IPS-18a (cell line): ENCODE measurements around the gene RANBP17.
A peak's percentile ranks its signal among the peaks of the same experiment; 100 is the strongest.

Experiments
- H3K27ac ChIP-seq: one replicate; pipeline ENCODE4 v1.5.1; 2013; ENCODE audit warnings: low read length
- H3K27me3 ChIP-seq: one replicate; pipeline ENCODE4 v1.6.1; 2013; ENCODE audit warnings: mild to moderate bottlenecking, low read length; ENCODE audit not compliant: control insufficient read depth, insufficient read depth
- H3K36me3 ChIP-seq: one replicate; pipeline ENCODE4 v1.6.1; 2013; ENCODE audit warnings: low read depth, low read length; ENCODE audit not compliant: control insufficient read depth
- H3K4me1 ChIP-seq: one replicate; pipeline ENCODE4 v1.6.1; 2013; ENCODE audit warnings: low read depth, low read length; ENCODE audit not compliant: control insufficient read depth
- H3K4me3 ChIP-seq: one replicate; pipeline ENCODE4 v1.5.1; 2013; ENCODE audit warnings: low read length
- H3K9ac ChIP-seq: one replicate; pipeline ENCODE4 v1.6.1; 2013; ENCODE audit warnings: mild to moderate bottlenecking, low read length, moderate library complexity
- H3K9me3 ChIP-seq: one replicate; pipeline ENCODE4 v1.6.1; 2013; ENCODE audit warnings: low read depth, low read length; ENCODE audit not compliant: control insufficient read depth

The RANBP17 gene

DNA sequence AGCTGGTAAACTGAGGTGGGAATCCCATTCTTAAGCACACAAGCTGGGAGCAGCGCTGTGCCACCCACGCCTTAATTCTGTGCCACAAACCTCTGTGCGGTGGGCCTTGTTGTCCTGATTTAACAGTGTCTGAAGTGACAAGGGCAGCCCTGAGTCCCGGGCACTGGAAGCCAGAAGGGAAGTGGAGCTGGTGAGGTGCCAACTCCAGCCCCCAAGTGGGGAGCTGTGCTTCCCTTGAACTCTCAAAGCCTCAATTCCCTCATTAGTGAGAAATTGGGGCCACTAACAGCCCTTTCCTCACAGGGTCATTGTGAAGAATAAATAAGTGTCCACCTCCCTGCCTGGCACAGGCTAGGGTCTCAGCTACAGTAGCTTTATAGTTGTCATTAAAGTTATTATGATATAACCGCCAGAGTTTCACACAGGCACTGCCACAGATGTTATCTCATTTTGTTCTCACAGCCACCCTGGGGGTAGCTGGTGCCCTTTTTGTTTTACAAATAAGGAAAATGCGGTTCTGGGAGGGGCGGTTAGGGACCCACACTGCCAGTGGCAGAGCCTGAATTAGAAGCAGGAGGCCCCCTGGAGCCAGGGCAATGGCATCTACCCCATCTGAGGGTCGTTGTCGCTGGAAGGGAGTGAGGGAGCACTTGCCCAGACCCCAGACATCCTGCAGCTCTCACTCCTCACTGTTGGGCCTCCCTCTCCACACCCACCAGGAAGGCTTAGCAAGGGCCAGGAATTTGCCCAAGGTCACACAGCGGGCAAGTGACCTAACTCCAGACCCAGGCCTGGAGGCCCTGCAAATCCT is 445.2 kb downstream of the RANBP17 start:
- Histone ChIP-seq H3K4me3 (no peak overlapping the region), H3K9me3 (no peaks in the 10 kb centered on the region), H3K9ac (no peak overlapping the region), H3K4me1 (peaks cover 9% of the 10 kb centered on the region), H3K36me3 (no peaks in the 10 kb centered on the region), H3K27ac (no peak overlapping the region), H3K27me3 (peaks cover 100% of the 10 kb centered on the region)

DNA sequence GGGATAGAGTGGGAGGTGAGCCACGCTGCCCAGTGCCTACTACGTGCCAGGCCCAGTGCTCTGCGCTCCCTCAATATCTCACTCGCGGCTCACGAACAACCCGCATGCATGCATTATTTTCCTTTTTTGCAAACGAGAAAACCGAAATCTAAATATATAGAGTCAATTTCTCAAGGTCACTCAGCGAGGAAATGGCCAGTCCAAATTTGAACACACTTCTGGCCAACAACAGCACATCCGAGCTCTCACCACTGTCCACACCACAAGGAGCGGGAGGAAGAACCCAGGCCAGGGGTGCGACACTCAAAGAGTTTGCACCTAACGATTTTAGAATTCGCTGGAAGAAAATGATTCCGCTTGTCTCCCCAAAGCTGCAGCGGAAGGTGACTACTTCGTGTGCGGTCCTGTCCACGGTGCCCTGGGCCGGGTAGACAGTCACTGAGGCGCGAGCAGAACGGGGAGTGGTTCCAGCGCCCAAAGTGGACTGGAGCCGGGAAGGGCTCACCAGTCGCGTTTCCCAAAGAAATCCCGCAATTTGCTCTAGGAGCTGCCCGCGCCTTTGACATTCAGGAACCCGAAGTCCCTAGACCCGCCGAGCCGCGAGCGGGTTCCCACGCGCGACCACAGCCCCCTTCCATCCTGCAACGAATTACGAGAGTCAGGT is 446.1 kb downstream of the RANBP17 start:
- Histone ChIP-seq H3K27ac (no peak overlapping the region), H3K9ac (no peak overlapping the region), H3K4me1 (peaks cover 9% of the 10 kb centered on the region), H3K9me3 (no peaks in the 10 kb centered on the region), H3K4me3 (no peak overlapping the region), H3K36me3 (no peaks in the 10 kb centered on the region), H3K27me3 (peaks cover 100% of the 10 kb centered on the region)

DNA sequence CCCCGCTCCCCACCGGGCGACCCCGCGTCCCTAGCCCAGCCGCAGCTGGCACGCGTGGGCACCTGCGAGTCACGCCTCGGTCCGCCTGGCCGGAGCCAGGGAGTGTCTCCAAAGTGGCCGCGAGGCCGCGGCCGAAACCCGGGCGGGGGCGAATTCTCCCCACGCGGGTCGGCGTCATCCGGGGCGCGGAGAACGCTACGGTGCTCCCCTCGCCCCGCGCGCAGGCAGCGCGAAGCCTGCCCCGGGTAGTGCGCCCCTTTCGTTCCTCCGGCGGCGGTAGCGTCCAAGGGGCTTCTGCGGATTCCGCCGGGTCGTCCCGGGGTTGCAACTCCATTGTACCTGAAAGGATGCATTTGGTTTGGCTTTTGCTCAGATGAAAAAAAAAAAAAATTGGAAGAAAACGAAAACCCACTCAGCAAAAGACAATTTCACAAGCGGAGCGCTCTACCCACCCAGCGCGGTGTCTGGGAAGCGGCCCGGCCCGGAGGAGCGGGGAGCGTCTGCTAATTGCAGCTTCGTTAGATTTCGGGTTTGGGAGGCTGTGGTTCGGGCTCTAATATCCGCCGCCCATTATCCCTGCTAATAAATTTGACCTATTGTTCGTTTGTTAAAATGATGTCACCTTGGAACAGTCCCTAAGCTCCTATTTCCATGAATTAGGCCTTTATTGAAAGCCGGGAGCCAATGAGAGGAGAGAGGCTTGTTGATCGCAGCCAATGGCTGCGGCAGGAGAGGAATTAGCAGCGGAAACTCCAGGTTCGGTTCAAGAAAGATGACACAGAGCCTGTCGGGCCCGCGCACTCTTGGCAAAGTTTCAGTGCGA is 446.8 kb downstream of the RANBP17 start, which contains the start of gene TLX3:
TSS of gene TLX3 (plus strand) at position 796 of the 823 bp plus-strand sequence. CDS start 118 bp downstream, outside the sequence.
- H3K36me3 ChIP-seq, result no peaks in the 10 kb centered on the region
- peaks cover 9% of the 10 kb centered on the region for H3K4me1 ChIP-seq
- peaks cover 100% of the 10 kb centered on the region for H3K27me3 ChIP-seq
- peak within 1 kb of the TSS; percentile 23 for H3K4me3 ChIP-seq
- H3K27ac ChIP-seq, result no peak within 1 kb of the TSS
- H3K9ac ChIP-seq, result no peak within 1 kb of the TSS
- H3K9me3 ChIP-seq, result no peaks in the 10 kb centered on the region

DNA sequence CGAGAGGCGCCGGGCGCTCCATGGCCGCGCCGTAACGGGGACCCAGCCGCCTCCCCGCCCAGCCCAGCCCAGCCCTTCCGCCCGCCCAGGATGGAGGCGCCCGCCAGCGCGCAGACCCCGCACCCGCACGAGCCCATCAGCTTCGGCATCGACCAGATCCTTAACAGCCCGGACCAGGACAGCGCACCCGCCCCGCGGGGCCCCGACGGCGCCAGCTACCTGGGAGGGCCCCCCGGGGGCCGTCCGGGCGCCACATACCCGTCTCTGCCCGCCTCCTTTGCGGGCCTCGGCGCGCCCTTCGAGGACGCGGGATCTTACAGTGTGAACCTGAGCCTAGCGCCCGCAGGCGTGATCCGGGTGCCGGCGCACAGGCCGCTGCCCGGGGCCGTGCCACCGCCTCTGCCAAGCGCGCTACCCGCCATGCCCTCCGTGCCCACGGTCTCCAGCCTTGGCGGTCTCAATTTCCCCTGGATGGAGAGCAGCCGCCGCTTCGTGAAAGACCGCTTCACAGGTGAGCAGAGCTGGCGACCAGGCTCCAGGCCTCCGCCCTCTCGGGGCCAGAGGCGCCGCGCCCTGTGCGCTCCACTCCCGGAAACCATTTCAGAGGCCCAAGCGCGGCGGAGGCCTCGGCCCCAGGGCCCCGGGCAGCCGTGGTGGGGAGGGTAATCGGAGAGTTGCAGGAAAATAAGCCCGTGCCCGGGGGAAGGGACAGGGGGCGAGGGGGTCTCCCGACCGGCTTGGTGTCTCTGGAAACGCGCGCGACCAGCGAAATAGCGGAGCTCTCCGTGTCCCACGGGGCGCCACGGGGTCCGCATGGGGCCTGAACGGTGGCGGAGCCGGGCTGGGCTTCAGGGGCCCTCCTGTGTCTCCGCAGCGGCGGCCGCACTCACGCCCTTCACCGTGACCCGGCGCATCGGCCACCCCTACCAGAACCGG is 447.7 kb downstream of the RANBP17 start:
- H3K4me3 ChIP-seq, result no peak overlapping the region
- peaks cover 100% of the 10 kb centered on the region for H3K27me3 ChIP-seq
- no peaks in the 10 kb centered on the region for H3K36me3 ChIP-seq
- H3K9ac ChIP-seq, result no peak overlapping the region
- peaks cover 9% of the 10 kb centered on the region for H3K4me1 ChIP-seq
- no peaks in the 10 kb centered on the region for H3K9me3 ChIP-seq
- no peak overlapping the region for H3K27ac ChIP-seq

DNA sequence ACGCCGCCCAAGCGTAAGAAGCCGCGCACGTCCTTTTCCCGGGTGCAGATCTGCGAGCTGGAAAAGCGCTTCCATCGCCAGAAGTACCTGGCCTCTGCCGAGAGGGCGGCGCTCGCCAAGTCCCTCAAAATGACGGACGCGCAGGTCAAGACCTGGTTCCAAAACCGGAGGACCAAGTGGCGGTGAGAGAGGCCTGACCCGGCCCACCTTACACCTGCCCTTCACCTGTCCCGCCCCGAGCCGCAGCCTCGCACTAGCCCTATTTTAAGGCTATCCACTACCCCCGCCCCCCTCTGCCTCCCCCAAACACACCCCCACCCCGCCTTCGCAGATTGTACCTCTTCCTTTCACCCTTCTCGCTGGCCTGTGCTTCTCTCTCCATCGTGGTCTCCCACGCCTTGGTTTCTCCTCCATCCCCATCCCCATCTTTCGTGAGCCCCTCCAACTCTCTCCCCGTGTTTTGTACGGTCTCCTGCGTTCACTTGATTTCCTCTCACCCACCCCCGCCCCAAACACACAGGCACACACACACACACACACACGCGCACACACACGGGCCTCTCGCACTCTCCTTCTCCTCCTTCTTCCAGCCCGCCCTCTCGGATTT is 448.5 kb downstream of the RANBP17 start:
- H3K4me1 ChIP-seq, result peaks cover 9% of the 10 kb centered on the region
- no peaks in the 10 kb centered on the region for H3K36me3 ChIP-seq
- peaks cover 100% of the 10 kb centered on the region for H3K27me3 ChIP-seq
- H3K27ac ChIP-seq, result no peak overlapping the region
- no peak overlapping the region for H3K4me3 ChIP-seq
- no peaks in the 10 kb centered on the region for H3K9me3 ChIP-seq
- no peak overlapping the region for H3K9ac ChIP-seq

DNA sequence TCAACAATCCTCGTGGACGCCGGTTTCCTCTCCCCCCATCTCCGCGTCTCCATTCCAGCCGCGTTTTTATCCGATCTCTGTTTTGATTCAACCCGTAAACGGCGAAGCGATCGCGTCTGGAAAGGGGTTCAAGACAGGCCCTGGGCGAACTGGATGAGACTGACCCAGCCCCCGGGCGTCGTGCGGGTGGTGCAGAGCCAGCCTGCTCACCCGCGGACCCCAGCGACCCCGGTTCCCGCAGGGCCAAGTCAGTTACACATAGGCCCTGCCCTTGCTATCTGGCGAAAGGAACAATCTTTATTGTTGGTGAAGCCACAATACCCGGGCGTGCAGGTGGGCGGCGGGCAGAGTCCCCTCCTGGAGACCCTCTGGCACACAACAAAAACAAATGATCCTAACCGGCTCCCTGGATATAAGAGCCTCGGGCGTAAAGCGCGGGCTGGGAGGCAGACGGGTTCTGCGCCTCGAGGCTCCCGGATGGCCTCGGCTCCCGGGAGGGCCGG is 449.1 kb downstream of the RANBP17 start:
- H3K4me3 ChIP-seq, result no peak overlapping the region
- no peak overlapping the region for H3K27ac ChIP-seq
- H3K4me1 ChIP-seq, result peaks cover 9% of the 10 kb centered on the region
- H3K9ac ChIP-seq, result no peak overlapping the region
- H3K9me3 ChIP-seq, result no peaks in the 10 kb centered on the region
- H3K36me3 ChIP-seq, result no peaks in the 10 kb centered on the region
- peaks cover 100% of the 10 kb centered on the region for H3K27me3 ChIP-seq

DNA sequence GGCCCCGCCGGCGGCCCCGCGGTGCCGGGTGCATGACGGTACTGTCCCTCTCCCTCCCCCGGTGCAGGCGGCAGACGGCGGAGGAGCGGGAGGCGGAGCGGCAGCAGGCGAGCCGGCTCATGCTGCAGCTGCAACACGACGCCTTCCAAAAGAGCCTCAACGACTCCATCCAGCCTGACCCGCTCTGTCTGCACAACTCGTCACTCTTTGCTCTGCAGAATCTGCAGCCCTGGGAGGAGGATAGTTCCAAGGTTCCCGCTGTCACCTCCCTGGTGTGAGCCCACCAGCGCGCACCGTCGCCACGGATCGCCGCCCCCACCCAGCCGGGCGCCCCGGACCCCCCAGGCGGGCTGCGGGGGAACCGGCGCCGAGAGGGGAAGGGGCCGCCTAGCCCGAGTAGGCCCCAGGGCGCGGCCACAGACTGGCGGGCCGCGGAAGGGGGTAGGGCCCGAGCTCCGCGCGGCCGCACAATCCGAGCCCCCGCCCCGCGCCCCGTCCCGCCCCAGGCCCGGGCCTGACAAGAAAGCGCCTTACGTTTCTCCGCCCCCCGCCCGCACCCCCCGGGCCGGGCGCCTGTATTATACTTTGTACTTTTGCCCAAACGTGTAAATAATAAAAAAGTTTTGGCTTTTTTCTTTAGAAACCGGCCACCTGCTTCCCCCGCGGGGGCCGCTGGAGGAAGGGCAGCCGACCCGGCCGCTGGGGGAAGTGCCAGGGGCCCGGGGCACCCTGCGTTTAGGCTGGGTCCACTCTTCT is 449.7 kb downstream of the RANBP17 start:
- H3K27ac ChIP-seq, result no peak overlapping the region
- H3K4me3 ChIP-seq, result peak overlapping the region; percentile 13
- H3K27me3 ChIP-seq, result peaks cover 100% of the 10 kb centered on the region
- no peaks in the 10 kb centered on the region for H3K36me3 ChIP-seq
- H3K4me1 ChIP-seq, result peaks cover 9% of the 10 kb centered on the region
- no peaks in the 10 kb centered on the region for H3K9me3 ChIP-seq
- no peak overlapping the region for H3K9ac ChIP-seq

DNA sequence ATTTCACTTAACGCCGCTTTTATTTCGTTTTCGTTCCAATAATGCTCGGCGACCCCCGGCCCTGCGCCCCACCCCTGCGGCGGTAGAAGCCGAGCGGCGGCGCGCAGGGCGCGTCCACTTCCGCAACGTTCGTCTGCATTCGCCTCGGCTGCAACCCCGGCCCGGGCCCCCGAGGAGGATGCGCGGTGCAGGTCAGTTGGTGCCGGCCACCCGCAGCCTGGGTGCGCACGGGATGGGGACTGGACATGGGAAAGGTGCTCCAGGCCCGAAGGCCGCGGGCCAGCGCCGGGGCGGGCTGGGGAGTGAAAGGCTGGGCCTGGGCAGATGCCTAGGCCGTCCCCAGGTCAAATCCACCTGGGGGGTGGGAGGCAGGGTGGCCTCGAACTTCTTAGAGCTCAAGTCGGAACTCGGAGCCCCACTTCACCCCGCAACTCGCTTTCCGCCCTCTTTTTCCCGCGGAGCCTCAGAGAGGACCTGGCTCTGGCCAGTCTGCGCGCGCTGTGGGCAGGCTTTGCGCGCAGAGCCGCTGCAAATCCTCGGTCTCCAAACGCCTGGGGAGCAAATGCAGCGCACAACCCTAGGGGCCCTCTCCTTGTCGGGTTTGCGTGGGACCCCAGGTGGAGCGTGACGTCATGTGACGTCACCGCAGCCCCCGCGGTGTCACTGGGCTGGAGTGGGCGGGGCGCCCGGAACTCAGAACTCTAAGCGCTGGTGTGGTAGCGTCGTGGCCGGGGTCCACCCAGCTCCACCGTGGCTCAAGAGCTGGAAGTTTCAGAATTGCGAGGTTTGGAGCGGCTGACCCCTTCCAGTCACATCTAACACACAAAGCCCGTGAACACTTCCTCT is 450.5 kb downstream of the RANBP17 start:
- Histone ChIP-seq H3K9me3 (no peaks in the 10 kb centered on the region), H3K27me3 (peaks cover 100% of the 10 kb centered on the region), H3K9ac (no peak overlapping the region), H3K27ac (no peak overlapping the region), H3K4me1 (peaks cover 2% of the 10 kb centered on the region), H3K36me3 (no peaks in the 10 kb centered on the region), H3K4me3 (peak overlapping the region; percentile 13)

DNA sequence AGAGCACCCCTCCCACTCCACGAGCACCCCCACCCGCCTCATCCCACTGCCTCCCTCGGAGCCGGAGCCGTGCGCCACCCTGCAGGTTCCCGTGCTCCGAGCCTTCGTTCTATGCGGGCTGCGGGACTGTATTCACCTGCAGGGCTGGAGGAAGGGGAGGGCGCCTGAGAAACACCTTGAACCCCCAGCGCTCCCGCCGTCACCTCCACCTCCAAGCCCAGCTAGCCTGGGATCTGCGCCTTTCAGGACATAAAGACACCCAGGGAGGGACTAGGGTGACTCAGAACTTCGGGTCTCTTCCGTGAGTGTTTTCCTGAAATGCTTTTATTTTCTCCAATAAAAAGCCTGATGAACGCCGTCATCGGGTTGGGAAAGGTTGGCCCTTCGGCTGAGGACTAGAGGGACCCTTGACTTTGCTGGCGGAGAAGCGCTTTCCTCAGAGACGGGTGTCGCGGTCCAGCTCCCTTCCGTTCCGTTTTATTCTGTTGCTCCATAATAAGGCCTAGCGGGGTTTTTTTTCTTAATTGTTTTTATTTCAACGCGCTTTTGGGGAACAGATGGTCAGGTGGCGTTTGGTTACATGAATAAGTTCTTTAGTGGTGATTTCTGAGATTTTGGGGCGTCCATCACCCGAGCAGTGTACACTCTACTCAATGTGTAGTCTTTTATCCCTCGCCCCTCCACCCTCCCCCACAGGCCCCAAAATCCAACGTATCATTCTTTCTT is 451.8 kb downstream of the RANBP17 start:
- Histone ChIP-seq H3K4me1 (no peaks in the 10 kb centered on the region), H3K4me3 (no peak overlapping the region), H3K9ac (no peak overlapping the region), H3K36me3 (no peaks in the 10 kb centered on the region), H3K9me3 (no peaks in the 10 kb centered on the region), H3K27ac (no peak overlapping the region), H3K27me3 (peaks cover 100% of the 10 kb centered on the region)
